GM20000 (cell line): ENCODE results near the gene SLFN12.

Experiments
- DNase-seq: peaks from one replicate; pipeline ENCODE4 v3.0.0; 2012; ENCODE audit warnings: low spot score
- CTCF ChIP-seq: IDR thresholded peaks from 2 replicates; pipeline ENCODE4 v1.5.1; 2012; ENCODE audit warnings: mild to moderate bottlenecking, control low read depth; ENCODE audit errors: extremely low read depth, missing control alignments

SLFN12 gene

GRCh38 chr17:35374766-35375344 lies 57.4 kb downstream of the SLFN12 start:
- DNase-seq, result no peak
- no peak for TF ChIP-seq CTCF

- peak; percentile 25 for DNase-seq
- no peak for TF ChIP-seq CTCF
These were observed 58.1 kb downstream of the SLFN12 start for GRCh38 chr17:35373984-35374765.

- no peak for TF ChIP-seq CTCF
- DNase-seq, result peak; percentile 82
These were observed 58.7 kb downstream of the SLFN12 start, which contains the start of gene SLFN11 for GRCh38 chr17:35373534-35373983. Gene SLFN11 (minus strand): TSS chr17:35373621. CDS start chr17:35363807, 9,814 bp downstream.

- peak; percentile 26 for DNase-seq
- no peak for TF ChIP-seq CTCF
These were observed 59.3 kb downstream of the SLFN12 start for GRCh38 chr17:35372846-35373533.

- DNase-seq, result no peak
- no peak for TF ChIP-seq CTCF
These were observed 60.4 kb downstream of the SLFN12 start for GRCh38 chr17:35371934-35372333.

GRCh38 chr17:35368081-35368830 lies 64.0 kb downstream of the SLFN12 start:
- peak; percentile 82 for DNase-seq
- TF ChIP-seq CTCF, result no peak
